Measurements from ENCODE around the gene UBE2Z. TPM values are rescaled to one million over a fixed set of nuclear protein-coding genes. Genes with fewer than 3 reads are reported as not detected.
A peak's percentile ranks its signal among the peaks of the same experiment; 100 is the strongest.

UBE2Z gene
- total RNA-seq, 2 experiments from 2014 or later = 52.3 to 81.1 TPM

DNA sequence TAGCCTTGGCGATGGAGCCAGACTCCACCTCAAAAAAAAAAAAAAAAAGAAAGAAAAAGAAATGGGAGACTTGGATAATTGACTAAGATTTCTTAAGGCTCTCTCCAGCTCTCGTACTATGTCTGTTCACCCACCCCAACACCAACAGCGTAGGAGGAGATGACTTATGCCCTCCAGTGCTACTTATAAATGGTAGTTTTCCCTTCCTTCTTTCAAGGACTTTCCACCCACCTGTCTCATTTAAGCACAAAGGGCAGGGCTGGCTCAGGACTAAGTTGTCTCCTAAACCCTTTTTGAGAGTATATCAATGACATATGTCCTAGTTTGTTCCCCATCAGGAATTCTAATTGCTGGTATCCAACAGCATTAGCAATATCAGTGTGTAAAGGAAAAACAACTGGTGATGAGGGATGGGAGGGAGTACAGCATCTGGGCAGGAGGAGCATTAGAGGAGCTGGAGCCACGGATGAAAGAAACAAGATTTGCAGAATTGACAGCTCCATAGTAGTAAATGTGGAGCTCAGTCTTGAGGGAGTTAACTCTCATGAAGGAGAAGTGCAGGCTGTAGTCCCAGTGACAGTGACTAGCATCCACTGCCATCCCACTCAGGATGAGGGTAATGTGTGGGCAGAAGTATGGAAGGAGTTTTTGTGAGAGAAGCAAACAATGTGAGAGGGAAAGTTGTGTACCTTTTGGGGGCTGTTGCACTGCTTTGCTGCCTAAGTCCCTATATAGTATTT is 17.2 kb downstream of the UBE2Z start:
- no TSS peak for BruUV-seq (replicated peaks)
- H3K27ac ChIP-seq (ENCODE audit: low read depth, low read length, poor library complexity, severe bottlenecking) = no peak overlapping the region
- H3K4me2 ChIP-seq (ENCODE audit: low read length) = no peak overlapping the region
- no peaks in the 10 kb centered on the region for H4K20me1 ChIP-seq (ENCODE audit: insufficient read depth, low read length)
- no peak overlapping the region for H3K4me3 ChIP-seq (ENCODE audit: low read depth, low read length, poor library complexity, severe bottlenecking)
- H3K4me1 ChIP-seq (ENCODE audit: insufficient read depth, low read length, poor library complexity, severe bottlenecking) = no peaks in the 10 kb centered on the region
- no peak overlapping the region for H2AFZ ChIP-seq (ENCODE audit: low read length)
- intact Hi-C loops (cut with micrococcal nuclease; ENCODE audit: unreplicated experiment) = no loop called here
- TF ChIP-seq EZH2phosphoT487 (IDR thresholded peaks at IDR 0.05; ENCODE audit: borderline replicate concordance, low read depth, low read length) (no peak), CTCF (conservative IDR thresholded peaks at IDR 0.05; ENCODE audit: low read length) (no peak)
- no peaks in the 10 kb centered on the region for H3K9me2 ChIP-seq (ENCODE audit: insufficient read depth, low read length)
- peaks cover 98% of the 10 kb centered on the region for H3K36me3 ChIP-seq (ENCODE audit: insufficient read depth, low read length)
- no peaks in the 10 kb centered on the region for H3K79me2 ChIP-seq (ENCODE audit: insufficient read depth, low read depth, low read length)
- H3K9me3 ChIP-seq (ENCODE audit: low read length) = no peaks in the 10 kb centered on the region
- DNase-seq (ENCODE audit: low spot score) = no peak
- POLR2A ChIA-PET = no interaction called here
- CTCF ChIA-PET (ENCODE audit: unreplicated experiment) = no interaction called here

GRCh38 chr17:48925991-48926342 is 17.8 kb downstream of the UBE2Z start:
- ChIA-PET CTCF (ENCODE audit: unreplicated experiment) (no interaction called here), POLR2A (no interaction called here)
- Histone ChIP-seq H3K27ac (ENCODE audit: low read depth, low read length, poor library complexity, severe bottlenecking) (no peak overlapping the region), H3K9me2 (ENCODE audit: insufficient read depth, low read length) (no peaks in the 10 kb centered on the region), H2AFZ (ENCODE audit: low read length) (no peak overlapping the region), H3K9me3 (ENCODE audit: low read length) (no peaks in the 10 kb centered on the region), H3K4me2 (ENCODE audit: low read length) (no peak overlapping the region), H3K79me2 (ENCODE audit: insufficient read depth, low read depth, low read length) (no peaks in the 10 kb centered on the region), H3K4me3 (ENCODE audit: low read depth, low read length, poor library complexity, severe bottlenecking) (no peak overlapping the region), H3K36me3 (ENCODE audit: insufficient read depth, low read length) (peaks cover 98% of the 10 kb centered on the region), H4K20me1 (ENCODE audit: insufficient read depth, low read length) (no peaks in the 10 kb centered on the region), H3K4me1 (ENCODE audit: insufficient read depth, low read length, poor library complexity, severe bottlenecking) (no peaks in the 10 kb centered on the region)
- intact Hi-C loops (cut with micrococcal nuclease; ENCODE audit: unreplicated experiment) = no loop called here
- DNase-seq (ENCODE audit: low spot score) = no peak
- BruUV-seq (replicated peaks) = no TSS peak
- TF ChIP-seq EZH2phosphoT487 (IDR thresholded peaks at IDR 0.05; ENCODE audit: borderline replicate concordance, low read depth, low read length) (no peak), CTCF (conservative IDR thresholded peaks at IDR 0.05; ENCODE audit: low read length) (no peak)

DNA sequence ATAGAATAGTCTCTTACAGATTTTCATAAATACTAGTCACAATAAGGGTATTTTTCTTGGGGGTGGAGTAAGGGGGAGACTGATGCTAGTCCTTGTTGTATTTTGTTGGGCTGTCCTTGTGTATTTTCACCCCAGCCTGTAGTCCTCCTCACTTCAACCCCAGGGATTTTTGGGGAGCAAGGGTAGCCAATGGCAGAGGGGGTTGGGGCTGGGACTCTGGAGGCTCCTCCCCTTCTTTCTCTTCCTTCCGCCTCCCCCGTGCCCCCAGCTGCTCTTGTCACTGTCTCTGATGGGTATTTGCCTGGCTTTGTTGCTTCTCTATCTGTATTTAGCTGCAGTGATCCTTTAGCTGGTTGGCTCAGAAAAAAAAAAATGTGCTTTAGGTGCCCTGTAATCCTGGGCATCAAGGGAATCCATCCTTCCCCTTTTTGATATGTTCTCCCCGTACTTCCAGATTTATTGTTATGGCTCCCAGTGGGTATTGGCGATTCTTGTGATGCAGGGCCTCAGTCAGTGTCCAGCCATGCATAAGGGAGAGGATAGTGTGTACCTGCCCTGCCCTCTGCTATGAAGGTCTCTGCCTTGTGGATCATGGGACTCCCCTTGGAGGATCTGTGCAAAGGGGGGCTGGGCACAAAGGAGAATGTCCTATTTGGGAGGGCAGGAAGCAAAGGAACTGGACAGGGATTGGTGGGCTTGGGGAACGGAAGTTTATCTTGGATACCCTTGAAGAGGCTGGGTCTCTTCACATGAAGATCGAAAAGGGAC is 20.0 kb downstream of the UBE2Z start:
- no peaks in the 10 kb centered on the region for H3K9me3 ChIP-seq (ENCODE audit: low read length)
- H3K9me2 ChIP-seq (ENCODE audit: insufficient read depth, low read length) = no peaks in the 10 kb centered on the region
- no peak overlapping the region for H3K27ac ChIP-seq (ENCODE audit: low read depth, low read length, poor library complexity, severe bottlenecking)
- TF ChIP-seq CTCF (conservative IDR thresholded peaks at IDR 0.05; ENCODE audit: low read length) = no peak
- no peak for TF ChIP-seq EZH2phosphoT487 (IDR thresholded peaks at IDR 0.05; ENCODE audit: borderline replicate concordance, low read depth, low read length)
- BruUV-seq (replicated peaks) = TSS peak; percentile 9
- intact Hi-C loops (cut with micrococcal nuclease; ENCODE audit: unreplicated experiment) = no loop called here
- H3K79me2 ChIP-seq (ENCODE audit: insufficient read depth, low read depth, low read length) = no peaks in the 10 kb centered on the region
- no peak overlapping the region for H3K4me2 ChIP-seq (ENCODE audit: low read length)
- DNase-seq (ENCODE audit: low spot score) = no peak
- H4K20me1 ChIP-seq (ENCODE audit: insufficient read depth, low read length) = no peaks in the 10 kb centered on the region
- H2AFZ ChIP-seq (ENCODE audit: low read length) = no peak overlapping the region
- CTCF ChIA-PET (ENCODE audit: unreplicated experiment) = no interaction called here
- H3K4me3 ChIP-seq (ENCODE audit: low read depth, low read length, poor library complexity, severe bottlenecking) = no peak overlapping the region
- POLR2A ChIA-PET = interaction anchor here (0.6 kb wide), 1 partner anchor 1390 kb away, joined by 3 read pairs; no protein-coding TSS in a partner anchor
- no peaks in the 10 kb centered on the region for H3K4me1 ChIP-seq (ENCODE audit: insufficient read depth, low read length, poor library complexity, severe bottlenecking)
- peaks cover 99% of the 10 kb centered on the region for H3K36me3 ChIP-seq (ENCODE audit: insufficient read depth, low read length)
